HG03045 (cell line): ENCODE results near the gene GKN1.

Experiments used
- ATAC-seq: cut with Tn5 transposase; IDR thresholded peaks from one replicate; pipeline ENCODE4 v1.9.1; 2021; ENCODE audit warnings: mild to moderate bottlenecking, moderate library complexity; ENCODE audit not compliant: unreplicated experiment

GKN1 gene

GRCh38 chr2:69001879-69002278 lies 27.4 kb downstream of the GKN1 start:
- ATAC-seq: no peak

- ATAC-seq: no peak
Observed at GRCh38 chr2:69003731-69004130, 29.3 kb downstream of the GKN1 start.

GRCh38 chr2:69007169-69007568 lies 32.7 kb downstream of the GKN1 start:
- ATAC-seq: no peak

- ATAC-seq: no peak
Observed at GRCh38 chr2:69007603-69008002, 33.2 kb downstream of the GKN1 start.

GRCh38 chr2:69010437-69011194 lies 36.2 kb downstream of the GKN1 start:
- ATAC-seq: no peak

GRCh38 chr2:69011611-69012157 lies 37.2 kb downstream of the GKN1 start:
- no peak for ATAC-seq

- no peak for ATAC-seq
Observed at GRCh38 chr2:69012310-69013141, 38.1 kb downstream of the GKN1 start.

GRCh38 chr2:69013142-69013839 lies 38.9 kb downstream of the GKN1 start, which contains the start of gene ANTXR1:
ANTXR1 (plus strand) TSS chr2:69013179; CDS start chr2:69013500, 321 bp downstream.
- no peak for ATAC-seq

- no peak for ATAC-seq
Observed at GRCh38 chr2:69013840-69014821, 39.7 kb downstream of the GKN1 start.

GRCh38 chr2:69017080-69017479 lies 42.6 kb downstream of the GKN1 start:
- no peak for ATAC-seq

GRCh38 chr2:69017835-69018234 lies 43.4 kb downstream of the GKN1 start:
- no peak for ATAC-seq

- no peak for ATAC-seq
Observed at GRCh38 chr2:69018678-69019095, 44.3 kb downstream of the GKN1 start.

- ATAC-seq: no peak
Observed at GRCh38 chr2:69020496-69021426, 46.3 kb downstream of the GKN1 start.

GRCh38 chr2:69021727-69022126 lies 47.3 kb downstream of the GKN1 start:
- no peak for ATAC-seq

GRCh38 chr2:69022548-69022947 lies 48.1 kb downstream of the GKN1 start:
- no peak for ATAC-seq

- no peak for ATAC-seq
Observed at GRCh38 chr2:69023236-69023635, 48.8 kb downstream of the GKN1 start.

GRCh38 chr2:69026026-69026425 lies 51.6 kb downstream of the GKN1 start:
- no peak for ATAC-seq

GRCh38 chr2:69026691-69027459 lies 52.4 kb downstream of the GKN1 start:
- ATAC-seq: no peak
